HG02938 (cell line): ENCODE measurements around the gene C1QTNF4.

Source experiments
- ATAC-seq: cut with Tn5 transposase; IDR thresholded peaks from one replicate; pipeline ENCODE4 v1.9.1; 2021; ENCODE audit warnings: mild to moderate bottlenecking, moderate library complexity; ENCODE audit not compliant: unreplicated experiment

Gene C1QTNF4

DNA sequence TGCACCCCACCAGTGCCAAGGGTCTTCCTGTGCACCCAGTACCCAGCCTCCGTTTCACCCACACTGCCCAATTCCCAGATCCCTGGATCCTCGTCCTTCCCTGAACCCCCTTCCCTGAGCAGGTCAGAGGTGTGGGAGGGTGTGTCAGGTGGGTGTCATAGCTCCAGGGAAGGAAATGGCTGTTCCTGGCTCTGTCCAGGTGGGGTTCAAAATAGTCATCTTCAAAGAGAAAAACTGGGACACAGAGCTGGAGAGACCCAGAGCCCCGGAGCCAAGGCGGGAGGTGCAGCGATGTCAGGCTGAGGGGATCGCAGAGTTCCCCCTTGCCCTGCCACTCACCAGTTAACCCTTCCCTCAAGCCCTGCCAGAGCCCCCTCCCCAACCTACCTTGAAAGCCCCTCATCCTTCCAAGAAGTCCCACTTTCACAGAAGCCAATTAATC lies 698 bp downstream of the C1QTNF4 start:
- no peak for ATAC-seq

DNA sequence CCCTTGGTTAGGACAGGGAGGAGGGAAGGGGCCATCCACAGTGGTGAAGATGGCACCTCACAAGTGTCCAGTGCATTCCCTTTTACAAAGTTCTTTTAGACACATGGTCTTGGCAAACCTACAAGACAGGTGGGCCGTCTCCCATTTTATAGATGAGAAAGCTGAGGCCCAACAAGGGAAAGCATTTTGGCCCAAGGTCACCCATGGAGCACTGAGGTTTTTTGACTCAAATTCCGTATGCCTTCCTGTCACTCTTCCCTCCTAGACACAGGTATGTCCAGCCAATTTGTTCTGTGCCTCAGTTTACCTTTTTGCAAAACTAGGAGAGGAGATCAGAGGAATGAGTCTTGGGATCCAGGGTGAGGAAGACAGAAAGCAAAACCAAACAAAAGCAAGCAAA lies 1.2 kb downstream of the C1QTNF4 start:
- no peak for ATAC-seq

DNA sequence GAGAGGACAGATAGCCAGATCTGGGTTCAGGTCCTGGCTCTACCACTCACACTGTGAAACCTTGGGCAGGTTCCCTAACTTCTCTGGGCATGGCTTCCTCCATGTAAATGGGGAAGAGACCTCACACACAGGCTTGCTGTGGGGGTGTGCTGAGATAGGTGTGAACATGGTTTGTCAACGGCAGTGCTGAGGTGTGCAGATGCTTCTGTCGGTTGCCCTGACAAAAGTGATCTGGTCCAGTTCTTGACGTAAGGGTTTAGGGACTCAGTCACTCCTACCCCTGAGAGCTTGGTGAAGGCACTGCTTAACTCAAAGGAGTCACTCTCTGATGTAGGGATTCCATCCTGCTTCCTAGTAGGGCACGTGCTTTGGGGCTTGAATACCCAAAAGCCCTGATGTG lies 2.0 kb downstream of the C1QTNF4 start:
- no peak for ATAC-seq

DNA sequence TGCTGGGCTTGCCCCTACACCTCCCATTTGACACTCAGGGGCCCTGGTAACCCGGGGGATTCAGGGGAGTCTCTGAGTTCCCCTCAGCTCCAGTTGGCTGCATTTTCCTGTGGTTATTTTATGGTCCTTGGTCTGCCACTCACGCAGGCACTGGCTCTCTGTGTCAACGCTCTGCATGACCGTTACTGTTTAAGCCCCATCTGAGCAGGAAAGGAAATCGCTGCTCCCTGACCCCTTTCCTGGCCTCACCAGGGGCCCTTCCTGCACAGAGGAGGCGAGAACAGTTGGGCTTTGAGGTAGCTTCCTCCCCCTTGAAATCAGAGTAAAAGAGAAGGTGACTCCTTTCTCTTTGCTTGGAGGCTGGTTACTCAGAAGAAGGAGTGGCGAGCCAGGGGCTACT lies 2.4 kb downstream of the C1QTNF4 start:
- ATAC-seq, result no peak

DNA sequence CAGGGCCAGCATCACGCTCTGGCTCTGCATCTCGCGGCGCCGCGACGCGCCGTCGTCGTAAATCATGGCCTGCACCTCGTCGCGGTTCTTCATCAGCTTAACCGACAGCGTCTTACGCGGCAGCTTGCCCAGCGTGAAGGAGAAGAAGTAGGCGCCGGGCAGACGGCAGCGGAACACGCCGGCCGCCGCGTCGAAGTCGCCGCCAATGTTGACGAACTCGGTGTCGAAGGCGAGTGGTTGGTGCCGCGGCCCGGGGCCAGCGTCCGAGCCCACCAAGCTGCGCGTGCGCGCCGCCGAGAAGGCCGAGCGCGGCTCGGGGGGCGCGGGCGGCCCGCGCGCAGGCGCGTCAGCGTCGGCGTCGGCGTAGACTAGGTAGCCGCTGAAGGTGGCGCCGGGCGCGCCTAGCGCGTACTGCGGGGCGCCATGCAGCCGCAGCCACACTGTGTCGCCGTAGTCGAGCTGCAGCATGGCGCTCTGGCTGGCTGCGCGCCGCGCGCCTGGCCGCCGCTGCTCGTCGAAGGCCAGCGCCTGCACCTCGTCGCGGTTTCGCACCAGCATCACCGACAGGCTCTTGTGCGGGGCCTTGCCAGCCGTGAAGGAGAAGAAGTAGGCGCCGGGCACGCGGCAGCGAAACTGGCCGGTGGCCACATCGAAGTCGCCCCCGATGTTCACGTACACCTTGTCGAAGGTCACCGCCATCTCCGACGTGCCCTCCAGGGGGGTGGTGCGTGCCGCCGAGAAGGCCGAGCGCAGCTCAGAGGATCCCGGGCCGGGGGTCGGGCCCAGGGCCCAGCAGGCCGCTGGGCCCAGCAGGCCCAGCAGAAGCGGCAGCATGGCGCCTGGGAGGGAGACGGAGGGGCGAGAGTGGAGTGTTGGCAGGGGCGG lies 4.0 kb downstream of the C1QTNF4 start:
- no peak for ATAC-seq

DNA sequence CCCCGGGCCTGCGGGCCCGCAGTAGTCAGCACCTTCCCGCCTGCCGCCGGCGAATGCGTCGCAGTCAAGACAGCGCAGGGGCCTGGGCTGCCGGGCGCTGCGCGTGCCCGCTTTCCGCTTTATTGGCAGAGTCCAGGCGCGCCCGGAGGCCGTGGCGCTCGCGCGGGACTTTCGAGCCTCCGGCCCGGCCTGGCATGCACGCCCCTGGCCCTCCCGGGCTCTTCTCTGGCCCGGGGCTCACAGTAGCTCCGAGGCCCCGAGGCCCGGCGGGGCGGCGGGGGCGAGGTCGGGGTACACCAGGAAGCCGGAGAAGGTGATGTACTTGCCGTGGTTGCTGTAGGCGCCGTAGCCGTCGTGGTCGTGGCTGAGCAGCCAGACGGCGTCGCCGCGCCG lies 4.6 kb downstream of the C1QTNF4 start:
- no peak for ATAC-seq

DNA sequence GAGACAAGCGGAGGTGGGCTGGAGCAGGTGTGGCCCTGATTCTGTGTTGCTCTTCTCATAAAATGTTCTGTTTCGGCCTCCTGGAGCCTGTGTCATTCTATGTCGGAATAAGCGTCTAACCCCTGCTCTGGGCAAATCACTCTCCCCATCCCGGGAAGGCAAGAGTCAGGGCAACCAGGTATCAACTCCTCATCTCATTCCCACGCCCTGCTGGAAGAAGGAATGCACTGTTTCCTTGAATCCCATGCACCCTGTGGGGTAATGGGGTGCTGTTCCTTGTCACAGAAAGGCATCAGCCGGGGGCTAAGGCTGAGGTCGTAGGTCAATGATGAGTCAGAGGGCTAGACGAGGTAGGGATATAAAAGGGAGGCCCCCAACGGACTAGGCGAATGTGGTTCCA lies 5.1 kb downstream of the C1QTNF4 start:
- no peak for ATAC-seq

DNA sequence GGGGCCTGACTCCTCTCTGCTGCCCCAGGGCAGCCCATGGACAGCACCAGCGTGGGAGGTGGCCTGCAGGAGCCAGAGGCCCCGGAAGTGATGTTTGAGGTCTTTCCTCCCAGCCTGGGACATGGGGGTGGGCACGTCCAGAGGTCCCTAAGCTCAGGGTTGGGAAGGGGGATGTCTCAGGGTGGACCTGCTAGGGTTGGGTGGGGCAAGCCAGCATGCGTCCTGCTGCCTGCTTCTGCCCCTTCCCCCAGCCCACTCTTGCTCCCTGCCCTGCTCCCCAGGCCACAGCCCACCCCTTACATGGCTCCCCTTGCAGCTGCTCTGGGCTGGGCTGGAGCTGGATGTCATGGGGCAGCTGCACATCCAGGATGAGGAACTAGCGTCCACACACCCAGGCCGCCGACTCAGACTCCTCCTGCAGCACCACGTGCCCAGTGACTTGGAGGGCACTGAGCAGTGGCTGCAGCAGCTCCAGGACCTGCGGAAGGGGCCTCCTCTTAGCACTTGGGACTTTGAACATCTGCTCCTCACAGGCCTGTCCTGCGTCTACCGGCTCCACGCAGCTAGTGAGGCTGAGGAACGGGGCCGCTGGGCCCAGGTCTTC lies 6.4 kb downstream of the C1QTNF4 start:
- no peak for ATAC-seq

DNA sequence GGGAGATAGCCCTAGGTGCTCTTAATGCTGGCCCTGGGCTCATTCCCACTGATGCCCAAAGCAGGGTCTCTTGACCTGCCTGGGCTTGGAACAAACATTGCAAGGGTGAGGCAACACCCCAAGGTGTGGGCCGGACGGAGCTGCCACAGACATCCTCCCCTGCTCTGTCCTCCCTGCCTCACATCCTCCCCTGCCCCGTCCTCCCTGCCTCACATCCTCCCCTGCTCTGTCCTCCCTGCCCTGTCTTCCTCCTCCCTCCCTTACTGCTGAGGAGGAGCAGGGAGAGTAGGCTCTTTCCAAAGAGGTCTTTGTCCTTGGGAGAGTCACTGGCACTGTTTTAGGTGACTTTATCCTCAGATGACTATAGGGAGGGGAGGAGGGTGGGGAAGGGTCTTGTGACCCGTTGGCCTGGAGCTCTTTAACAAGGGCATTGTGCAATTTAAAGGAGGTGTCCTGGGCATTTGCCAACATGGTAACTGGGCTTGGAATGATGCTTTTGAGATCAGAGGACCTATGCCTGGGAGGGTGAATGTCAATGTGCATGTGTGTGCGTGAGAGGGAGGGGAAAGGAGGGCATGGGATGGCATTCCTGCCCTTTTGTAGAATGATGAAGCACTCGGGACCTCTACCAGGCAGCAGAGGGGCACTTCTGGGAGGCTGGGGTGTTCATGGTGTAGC lies 7.0 kb downstream of the C1QTNF4 start:
- no peak for ATAC-seq

DNA sequence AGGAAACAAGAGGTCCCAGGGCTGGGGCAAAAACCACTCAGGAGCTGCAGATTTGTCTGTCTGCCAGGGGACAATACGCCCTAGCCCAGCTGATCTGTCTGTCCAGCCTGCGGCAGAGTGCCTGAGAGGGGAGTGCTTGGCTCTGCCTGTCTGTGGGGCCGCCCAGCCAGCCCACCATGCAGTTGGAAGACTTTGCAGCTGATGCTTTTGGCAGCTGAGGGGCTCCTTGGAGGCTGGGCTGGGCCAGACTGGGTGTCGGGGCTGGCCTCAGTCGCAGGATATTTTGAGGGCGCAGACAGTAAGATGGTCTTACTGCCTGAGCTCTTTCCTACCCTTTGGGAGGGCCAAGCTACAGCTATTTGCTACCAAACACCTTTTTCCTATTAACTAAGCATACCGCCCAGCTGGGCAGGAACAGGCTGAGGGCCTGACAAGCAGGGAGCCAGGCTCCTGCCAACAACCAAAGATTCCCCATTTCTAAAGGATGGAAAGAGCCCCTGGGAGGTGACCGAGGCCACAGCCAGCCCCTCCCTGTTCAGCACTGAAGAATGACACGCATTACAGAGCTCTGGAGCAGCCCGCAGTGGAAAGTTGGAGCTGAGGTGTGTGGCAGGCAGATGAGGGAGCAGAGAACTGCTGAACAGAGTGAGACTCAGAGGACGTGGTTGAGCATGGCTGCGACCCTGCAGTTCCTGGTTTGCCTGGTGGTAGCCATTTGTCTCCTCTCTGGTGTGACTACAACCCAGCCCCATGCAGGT lies 7.9 kb downstream of the C1QTNF4 start, which contains the start of gene FAM180B:
Gene FAM180B (plus strand): TSS at position 581 of the 758 bp plus-strand sequence. CDS start 91 bp downstream, at position 672.
- ATAC-seq, result no peak

DNA sequence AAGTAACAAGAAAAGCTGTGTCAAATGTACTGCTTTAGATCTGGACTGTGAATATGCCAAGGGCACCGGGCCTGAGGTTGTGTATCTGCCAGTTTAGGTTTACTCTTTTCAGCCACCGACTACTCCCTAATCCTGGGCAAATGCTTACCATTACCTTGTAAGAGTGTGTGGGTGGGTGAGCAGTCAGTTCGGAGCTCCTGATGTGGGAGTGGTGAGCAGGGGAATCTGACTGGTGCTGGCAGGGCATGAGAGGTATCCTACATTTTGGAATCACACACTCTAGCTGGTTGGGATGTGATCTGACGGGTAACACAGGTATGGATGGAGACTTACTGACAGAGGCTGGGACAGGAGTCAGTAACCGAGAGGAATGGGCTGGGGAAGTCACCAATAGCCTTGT lies 10.4 kb downstream of the C1QTNF4 start:
- no peak for ATAC-seq

DNA sequence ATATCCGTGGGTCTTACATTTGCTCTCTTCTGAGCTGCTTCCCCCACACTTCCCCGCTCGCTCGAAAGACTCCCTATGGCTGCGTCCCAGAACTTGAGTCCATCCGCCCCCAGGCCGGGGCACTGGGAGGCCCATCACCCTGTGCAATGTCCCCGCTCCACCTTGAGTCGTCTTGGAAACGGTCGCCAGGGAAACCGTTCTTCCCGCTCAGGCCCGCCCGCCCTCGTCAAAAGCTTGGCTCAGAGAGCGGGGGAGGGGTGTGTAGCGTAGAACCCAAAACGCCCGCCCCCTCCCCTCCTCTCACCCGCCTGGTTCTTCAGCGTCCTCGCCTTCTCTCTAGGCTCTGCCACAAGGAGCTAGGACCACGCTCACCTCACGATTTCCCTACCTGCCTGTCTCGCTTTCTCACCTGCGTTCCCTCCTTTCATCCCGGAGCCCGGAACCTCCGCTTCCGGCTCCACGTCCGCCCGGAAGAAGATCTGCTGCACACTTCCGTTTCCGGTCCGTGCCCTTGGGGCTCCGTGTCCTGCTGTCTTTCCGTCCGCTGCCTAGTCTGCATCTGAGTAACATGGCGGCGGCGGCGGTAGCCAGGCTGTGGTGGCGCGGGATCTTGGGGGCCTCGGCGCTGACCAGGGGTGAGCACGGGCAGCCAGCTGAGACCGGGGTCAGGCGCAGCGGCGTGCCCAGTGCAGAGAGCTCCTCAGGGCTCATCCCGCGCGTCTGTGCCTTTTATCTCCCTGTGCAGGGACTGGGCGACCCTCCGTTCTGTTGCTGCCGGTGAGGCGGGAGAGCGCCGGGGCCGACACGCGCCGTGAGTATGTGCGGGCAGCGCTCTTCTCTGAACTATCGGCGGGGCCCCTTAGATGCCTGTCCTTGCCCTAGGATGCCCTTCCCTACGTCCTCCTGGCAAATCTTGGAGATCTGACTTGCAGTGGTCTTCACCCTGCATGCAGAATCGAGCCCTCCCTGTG lies 15.4 kb downstream of the C1QTNF4 start, which contains the start of the genes KBTBD4 and NDUFS3:
Gene KBTBD4 (minus strand): TSS at position 447 of the 971 bp plus-strand sequence. CDS start 19 bp downstream, at position 428.
Gene NDUFS3 (plus strand): TSS at position 551 of the 971 bp plus-strand sequence. CDS start 18 bp downstream, at position 569.
- peak; percentile 91 for ATAC-seq

DNA sequence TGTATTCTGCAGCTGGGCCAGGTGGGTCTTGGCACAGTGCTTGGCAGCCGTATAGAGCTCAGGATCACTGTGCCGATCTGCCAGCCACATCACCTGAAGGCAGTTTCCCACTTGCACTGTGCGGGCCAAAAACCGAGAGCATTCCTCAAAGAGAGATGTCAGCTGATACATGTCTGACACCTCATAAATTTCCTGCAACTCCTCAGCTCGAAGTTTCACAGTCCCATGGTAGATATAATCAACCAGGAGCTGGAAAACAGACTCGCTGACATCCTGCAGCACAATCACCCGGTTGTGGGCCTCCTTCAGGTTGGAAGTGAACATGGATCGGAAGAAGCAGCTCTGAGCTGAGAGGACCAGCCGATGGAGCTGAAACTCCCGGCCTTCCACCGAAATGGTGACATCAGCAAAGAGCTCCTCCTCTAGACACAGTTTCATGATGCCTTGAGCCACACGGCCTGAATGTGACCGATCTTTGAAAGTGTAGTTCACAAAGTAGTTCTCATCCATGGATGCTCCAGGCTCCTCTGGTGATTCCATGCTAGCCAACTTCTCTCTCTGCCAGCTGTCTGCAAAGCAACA lies 16.7 kb downstream of the C1QTNF4 start:
- ATAC-seq, result no peak

DNA sequence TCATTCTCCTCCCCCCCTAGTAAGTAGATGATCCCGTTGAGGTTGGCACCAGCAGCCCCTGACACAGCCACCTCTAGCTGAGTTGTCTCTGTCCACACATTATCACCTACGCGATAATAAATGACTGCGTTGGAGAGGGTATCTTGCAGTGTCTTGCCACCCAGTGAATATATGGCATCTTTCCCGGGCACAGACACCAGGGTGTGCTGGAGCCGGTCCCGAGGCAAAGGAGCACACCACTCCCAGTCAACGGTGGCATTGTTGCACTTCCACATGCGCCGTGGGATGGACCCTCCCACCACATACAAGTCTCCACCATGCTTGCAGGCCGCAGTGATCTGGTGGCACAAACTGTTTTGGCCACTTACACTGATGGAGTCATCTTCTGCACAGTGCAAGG lies 20.9 kb downstream of the C1QTNF4 start:
- ATAC-seq, result no peak

DNA sequence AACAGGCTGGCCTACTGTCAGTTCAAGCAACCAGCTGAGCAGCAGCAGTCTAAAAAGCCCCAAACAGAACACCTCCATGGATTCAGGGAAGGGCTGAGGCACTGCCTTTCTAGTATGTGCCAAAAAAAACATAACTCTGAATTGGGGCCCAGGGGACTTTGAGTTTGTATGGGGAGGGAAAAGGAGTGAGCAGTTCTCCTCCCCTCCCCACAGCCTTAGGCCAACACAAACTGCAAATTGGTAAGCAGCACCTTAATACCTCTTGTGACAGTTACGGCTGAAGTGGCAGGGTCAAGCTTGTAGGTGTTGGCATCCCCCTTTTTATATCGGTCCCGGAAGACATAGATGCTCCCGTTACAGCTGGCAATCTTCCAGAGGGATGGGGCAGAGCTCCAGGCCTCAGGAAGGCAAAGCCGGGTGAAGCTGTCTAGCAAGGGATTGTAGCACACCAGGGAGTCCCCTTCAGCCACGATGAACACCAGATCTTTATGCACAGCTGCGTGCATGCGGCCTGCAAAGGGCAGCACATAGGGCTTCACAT lies 21.4 kb downstream of the C1QTNF4 start:
- no peak for ATAC-seq

DNA sequence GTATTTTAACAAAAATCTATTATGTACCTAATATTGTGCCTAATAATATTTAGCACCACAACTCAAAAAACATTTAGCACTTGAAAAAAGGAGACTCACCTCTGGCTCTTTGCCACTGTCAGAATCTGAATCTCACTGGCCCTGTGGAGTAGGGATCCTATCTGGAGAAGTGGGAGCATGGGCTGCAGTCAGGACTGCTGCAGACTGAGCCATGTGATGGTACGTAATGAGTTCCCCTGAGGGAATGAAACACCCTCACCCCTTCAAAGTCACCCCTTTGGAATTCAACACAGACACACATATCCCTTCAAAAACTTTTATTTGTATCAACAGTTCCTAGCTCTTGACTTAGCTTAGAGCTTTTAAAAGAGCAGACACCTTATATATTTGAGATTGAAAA lies 22.3 kb downstream of the C1QTNF4 start:
- no peak for ATAC-seq

DNA sequence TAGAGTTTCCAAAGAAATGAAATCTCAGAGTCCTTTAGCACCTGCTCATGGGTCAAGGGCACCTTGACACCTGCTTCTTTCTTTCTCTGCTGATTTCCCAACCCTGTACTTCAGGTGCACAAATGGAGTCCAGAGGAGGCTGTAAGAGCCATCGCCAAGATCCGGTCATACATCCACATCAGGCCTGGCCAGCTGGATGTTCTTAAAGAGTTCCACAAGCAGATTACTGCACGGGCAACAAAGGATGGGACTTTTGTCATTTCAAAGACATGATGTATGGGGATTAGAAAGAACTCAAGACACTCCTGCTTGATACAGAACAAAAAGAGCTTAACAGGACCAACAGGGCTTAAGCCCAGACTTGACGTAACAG lies 22.9 kb downstream of the C1QTNF4 start:
- no peak for ATAC-seq

DNA sequence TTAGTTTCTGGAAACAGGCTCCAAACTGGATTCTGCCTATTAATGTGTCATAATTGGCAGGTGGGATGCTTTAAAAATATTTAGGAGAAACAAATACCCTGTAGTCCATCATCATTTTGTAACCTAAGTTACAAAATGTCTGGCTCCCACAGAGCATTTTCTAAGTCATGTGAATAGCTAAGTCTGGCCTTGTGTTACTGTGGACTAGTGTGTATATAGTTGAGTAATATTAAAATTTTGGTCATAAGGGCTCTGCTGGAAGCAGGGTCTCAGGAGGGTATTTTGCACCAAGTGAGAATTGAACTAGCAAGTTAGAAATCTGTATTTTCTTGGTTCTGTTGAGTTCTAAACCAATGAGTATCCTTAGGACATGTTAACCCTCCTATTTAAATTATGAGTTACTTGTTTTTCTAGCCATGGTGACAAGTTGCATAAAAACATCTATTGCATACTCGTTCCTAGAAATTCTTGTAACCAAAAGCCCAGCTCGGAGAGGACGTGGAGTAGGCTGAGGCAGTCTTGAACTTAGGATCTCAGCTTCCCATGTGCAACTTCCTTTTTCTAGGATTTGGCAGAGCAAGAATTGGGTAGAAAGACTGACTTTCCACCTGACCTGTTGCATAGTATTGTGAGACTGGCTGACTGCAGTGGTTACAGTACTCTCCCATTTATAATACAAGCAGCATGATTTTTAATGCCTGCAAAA lies 23.4 kb downstream of the C1QTNF4 start:
- no peak for ATAC-seq
